Left ventricle myocardium inferior (tissue), 1 donor: Measurements from ENCODE around the gene CDH15. TPM values are rescaled to one million over a fixed set of nuclear protein-coding genes. Genes with fewer than 3 reads are reported as not detected.

Experiments
- DNase-seq: peaks from one replicate; pipeline ENCODE4 v3.0.0-alpha.2; 2020
- H3K27ac ChIP-seq: fragments of 200-600 bp; replicated peaks from 2 replicates; pipeline ENCODE4 v1.8.0; 2021
- H3K27me3 ChIP-seq: fragments of 200-600 bp; 2 replicates; pipeline ENCODE4 v1.8.0; 2021; ENCODE audit warnings: low read depth
- H3K36me3 ChIP-seq: fragments of 200-600 bp; 2 replicates; pipeline ENCODE4 v1.8.0; 2021
- H3K4me1 ChIP-seq: fragments of 200-600 bp; 2 replicates; pipeline ENCODE4 v1.8.0; 2021
- H3K4me3 ChIP-seq: fragments of 200-600 bp; 2 replicates; pipeline ENCODE4 v1.8.0; 2021; ENCODE audit warnings: mild to moderate bottlenecking, moderate library complexity
- H3K9me3 ChIP-seq: fragments of 200-600 bp; replicated peaks from 2 replicates; pipeline ENCODE4 v1.8.0; 2021
- CTCF ChIP-seq: fragments of 200-600 bp; IDR thresholded peaks from 2 replicates; pipeline ENCODE4 v1.8.0; 2021; ENCODE audit warnings: antibody characterized with exemption, mild to moderate bottlenecking, borderline replicate concordance
- intact Hi-C: fragments of 100-400 bp; cut with micrococcal nuclease; formaldehyde crosslinking; loops from one replicate; pipeline ENCODE4 v1.11.0; 2022
- total RNA-seq: library from RNA; stranded (reverse); fragmentation: NEBNext Ultra II Directional; extraction: Animal tissue kit (Norgen Biotek cat#: 25700); gene quantifications from one replicate; pipeline ENCODE4 v1.2.1, GENCODE V29; 2021
- donor health status: DM: no; HTN: yes; CAD: no; lungs with severe emphysema.

CDH15 gene
- total RNA-seq, 1 donor from 2014 or later: not detected

DNA sequence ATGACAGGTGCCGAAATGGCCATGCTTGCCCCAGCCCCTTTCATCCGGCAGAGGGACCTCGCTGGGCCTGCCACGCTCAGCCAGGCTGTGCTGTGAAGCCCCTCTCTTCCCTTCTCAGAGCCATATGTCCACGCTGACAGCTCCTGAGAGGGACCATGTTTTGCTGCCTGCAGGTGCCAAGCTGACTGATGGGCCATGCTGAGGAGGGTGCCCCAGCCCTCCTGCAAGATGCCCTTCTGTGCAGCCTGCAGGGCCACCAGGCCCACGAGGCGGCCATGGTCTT, 33.1 kb upstream of the CDH15 start:
- Histone ChIP-seq H3K27ac (no peak overlapping the region), H3K9me3 (no peaks in the 10 kb centered on the region), H3K4me3 (no peak overlapping the region), H3K27me3 (no peaks in the 10 kb centered on the region), H3K36me3 (peaks cover 58% of the 10 kb centered on the region), H3K4me1 (no peaks in the 10 kb centered on the region)
- no peak for DNase-seq
- TF ChIP-seq CTCF: no peak
- intact Hi-C loops: no loop called here

DNA sequence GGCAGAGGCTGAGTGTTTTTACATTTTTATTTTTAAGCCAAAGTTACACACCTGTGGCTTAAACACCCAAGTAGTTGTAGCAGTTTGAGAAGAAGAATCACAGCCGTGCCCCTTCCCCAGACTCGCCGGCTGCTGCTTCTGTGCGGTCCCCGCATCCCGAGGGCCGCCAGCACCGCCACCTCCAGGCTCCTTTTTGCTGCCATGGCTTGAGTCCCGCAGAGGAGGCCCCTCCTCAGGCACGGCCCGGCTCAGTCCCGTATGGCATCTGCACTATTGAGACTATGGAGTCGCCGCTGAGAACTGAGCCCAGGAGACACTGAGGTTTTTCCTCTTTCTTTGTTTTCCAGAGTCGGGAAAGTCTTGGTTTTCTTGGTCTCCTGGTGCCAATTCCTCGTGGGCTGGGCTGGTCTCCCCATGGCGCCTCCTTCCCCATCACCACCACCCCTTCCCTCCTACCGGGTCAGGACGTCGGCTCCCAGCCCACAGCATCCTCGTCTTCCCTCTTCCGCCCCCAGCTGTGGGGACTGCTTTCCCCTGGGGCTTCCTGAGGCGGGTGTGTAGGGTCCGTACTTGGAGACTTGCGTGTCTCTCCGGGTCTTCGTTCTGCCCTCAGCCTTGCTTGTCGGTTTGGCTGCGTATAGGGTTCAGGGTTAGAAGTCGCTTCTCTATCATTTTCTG, 32.6 kb upstream of the CDH15 start:
- Histone ChIP-seq H3K27ac (no peak overlapping the region), H3K4me1 (no peaks in the 10 kb centered on the region), H3K9me3 (no peaks in the 10 kb centered on the region), H3K4me3 (no peak overlapping the region), H3K27me3 (no peaks in the 10 kb centered on the region), H3K36me3 (peaks cover 55% of the 10 kb centered on the region)
- DNase-seq: no peak
- TF ChIP-seq CTCF: no peak
- intact Hi-C loops: no loop called here

DNA sequence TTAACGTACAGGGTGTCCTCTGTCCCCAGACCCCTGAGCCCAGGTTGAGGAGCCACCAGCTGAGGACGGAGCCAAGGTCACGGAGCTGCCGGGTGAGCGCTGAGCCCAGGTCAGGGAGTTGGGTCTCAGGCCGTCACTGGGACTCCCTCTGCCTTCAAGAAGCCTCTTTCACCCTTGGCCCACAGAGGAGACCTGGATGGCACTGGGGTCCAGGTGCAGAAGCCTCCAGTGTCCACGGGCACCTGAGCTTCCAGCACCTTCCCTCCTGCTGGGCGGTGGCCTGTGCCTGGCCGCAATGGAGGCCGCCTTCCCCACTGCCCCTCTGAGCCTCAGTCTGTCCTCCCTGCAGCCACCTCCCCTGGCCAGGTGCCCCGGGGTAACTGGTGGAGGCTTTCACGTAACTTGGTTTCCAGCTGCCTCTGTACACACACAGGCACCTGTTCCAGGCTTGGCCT, 31.6 kb upstream of the CDH15 start:
- no peaks in the 10 kb centered on the region for H3K27me3 ChIP-seq
- no peak overlapping the region for H3K4me3 ChIP-seq
- no peak overlapping the region for H3K27ac ChIP-seq
- no peak for TF ChIP-seq CTCF
- H3K36me3 ChIP-seq: peaks cover 55% of the 10 kb centered on the region
- no peak for DNase-seq
- no peaks in the 10 kb centered on the region for H3K9me3 ChIP-seq
- no peaks in the 10 kb centered on the region for H3K4me1 ChIP-seq
- intact Hi-C loops: no loop called here

- DNase-seq: no peak
Measured at GRCh38 chr16:89140401-89140800, 31.1 kb upstream of the CDH15 start.

GRCh38 chr16:89140981-89141883, 30.3 kb upstream of the CDH15 start:
- no peak for TF ChIP-seq CTCF
- no peak for DNase-seq
- H3K4me1 ChIP-seq: no peaks in the 10 kb centered on the region
- H3K4me3 ChIP-seq: no peak overlapping the region
- H3K9me3 ChIP-seq: no peaks in the 10 kb centered on the region
- peaks cover 56% of the 10 kb centered on the region for H3K36me3 ChIP-seq
- intact Hi-C loops: no loop called here
- H3K27me3 ChIP-seq: no peaks in the 10 kb centered on the region
- no peak overlapping the region for H3K27ac ChIP-seq

More at GRCh38 chr16:89140401-89140800, 31.1 kb upstream of the CDH15 start:
- intact Hi-C loops: no loop called here
- H3K4me1 ChIP-seq: no peaks in the 10 kb centered on the region
- peaks cover 55% of the 10 kb centered on the region for H3K36me3 ChIP-seq
- TF ChIP-seq CTCF: no peak
- H3K9me3 ChIP-seq: no peaks in the 10 kb centered on the region
- no peaks in the 10 kb centered on the region for H3K27me3 ChIP-seq
- no peak overlapping the region for H3K27ac ChIP-seq
- no peak overlapping the region for H3K4me3 ChIP-seq
